Measurements from ENCODE around the gene ARL4C.

The ARL4C gene

DNA sequence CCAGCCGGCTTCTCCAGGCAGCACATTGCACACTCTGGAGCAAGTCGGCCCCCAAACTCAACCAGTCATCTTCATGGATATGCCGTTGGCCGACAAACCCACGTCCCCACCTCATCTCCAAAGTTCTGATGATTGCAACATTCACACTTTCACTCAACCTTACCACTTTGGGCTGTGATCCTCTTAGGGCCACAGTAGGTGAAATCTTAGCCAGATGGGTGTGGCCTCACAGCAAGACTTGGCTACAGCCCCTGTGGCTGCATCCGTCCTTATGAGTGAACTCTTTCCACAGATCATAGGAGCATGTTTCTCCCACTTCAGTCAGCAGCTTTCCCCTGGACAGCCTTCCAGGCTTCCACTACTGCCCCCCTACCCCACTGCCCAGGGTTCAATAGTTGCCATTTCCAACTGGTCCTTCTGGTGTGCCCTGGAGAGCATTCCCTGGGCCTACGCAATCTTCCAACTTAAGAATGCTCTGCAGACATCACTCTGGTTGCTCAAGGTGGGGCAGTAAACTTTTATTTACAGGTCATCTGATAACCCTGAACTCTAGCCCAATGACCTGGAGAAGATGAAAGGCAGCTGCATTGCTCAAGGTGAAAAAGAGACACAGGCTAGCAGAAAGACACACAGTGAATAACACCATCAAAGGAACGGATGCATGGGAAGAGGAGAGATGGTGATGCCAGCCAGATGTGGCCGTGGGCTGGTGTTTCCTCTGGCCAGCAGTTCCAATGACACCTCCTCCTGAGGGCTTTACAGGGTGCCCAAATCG is 34.5 kb downstream of the ARL4C start:
- Histone ChIP-seq H3F3A (ENCODE audit: insufficient read depth, low read length) (no peaks in the 10 kb centered on the region), H3K9ac (ENCODE audit: low read length) (no peak overlapping the region), H3K9me2 (replicated peaks; ENCODE audit: insufficient read depth, low read length) (no peaks in the 10 kb centered on the region), H3K27ac (ENCODE audit: low read length) (no peak overlapping the region), H3K4me2 (ENCODE audit: low read depth, low read length) (no peak overlapping the region), H2AFZ (ENCODE audit: low read length) (no peak overlapping the region), H3K9me3 (replicated peaks; ENCODE audit: insufficient read depth, low read length) (no peaks in the 10 kb centered on the region), H3K79me2 (ENCODE audit: low read length) (no peaks in the 10 kb centered on the region), H3K4me3 (ENCODE audit: low read length) (no peak overlapping the region), H4K20me1 (ENCODE audit: insufficient read depth, low read length) (no peaks in the 10 kb centered on the region), H3K27me3 (replicated peaks; ENCODE audit: insufficient read depth, low read length) (no peaks in the 10 kb centered on the region), H3K36me3 (replicated peaks; ENCODE audit: insufficient read depth, low read length) (no peaks in the 10 kb centered on the region), H3K4me1 (ENCODE audit: low read length) (no peaks in the 10 kb centered on the region)
- TF ChIP-seq, protein P1, sequence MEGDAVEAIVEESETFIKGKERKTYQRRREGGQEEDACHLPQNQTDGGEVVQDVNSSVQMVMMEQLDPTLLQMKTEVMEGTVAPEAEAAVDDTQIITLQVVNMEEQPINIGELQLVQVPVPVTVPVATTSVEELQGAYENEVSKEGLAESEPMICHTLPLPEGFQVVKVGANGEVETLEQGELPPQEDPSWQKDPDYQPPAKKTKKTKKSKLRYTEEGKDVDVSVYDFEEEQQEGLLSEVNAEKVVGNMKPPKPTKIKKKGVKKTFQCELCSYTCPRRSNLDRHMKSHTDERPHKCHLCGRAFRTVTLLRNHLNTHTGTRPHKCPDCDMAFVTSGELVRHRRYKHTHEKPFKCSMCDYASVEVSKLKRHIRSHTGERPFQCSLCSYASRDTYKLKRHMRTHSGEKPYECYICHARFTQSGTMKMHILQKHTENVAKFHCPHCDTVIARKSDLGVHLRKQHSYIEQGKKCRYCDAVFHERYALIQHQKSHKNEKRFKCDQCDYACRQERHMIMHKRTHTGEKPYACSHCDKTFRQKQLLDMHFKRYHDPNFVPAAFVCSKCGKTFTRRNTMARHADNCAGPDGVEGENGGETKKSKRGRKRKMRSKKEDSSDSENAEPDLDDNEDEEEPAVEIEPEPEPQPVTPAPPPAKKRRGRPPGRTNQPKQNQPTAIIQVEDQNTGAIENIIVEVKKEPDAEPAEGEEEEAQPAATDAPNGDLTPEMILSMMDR (IDR thresholded peaks at IDR 0.05; ENCODE audit: low read length), result no peak
- TF ChIP-seq EZH2 (optimal IDR thresholded peaks at IDR 0.05; ENCODE audit: low read depth, low read length), result no peak
- DNase-seq, result no peak

DNA sequence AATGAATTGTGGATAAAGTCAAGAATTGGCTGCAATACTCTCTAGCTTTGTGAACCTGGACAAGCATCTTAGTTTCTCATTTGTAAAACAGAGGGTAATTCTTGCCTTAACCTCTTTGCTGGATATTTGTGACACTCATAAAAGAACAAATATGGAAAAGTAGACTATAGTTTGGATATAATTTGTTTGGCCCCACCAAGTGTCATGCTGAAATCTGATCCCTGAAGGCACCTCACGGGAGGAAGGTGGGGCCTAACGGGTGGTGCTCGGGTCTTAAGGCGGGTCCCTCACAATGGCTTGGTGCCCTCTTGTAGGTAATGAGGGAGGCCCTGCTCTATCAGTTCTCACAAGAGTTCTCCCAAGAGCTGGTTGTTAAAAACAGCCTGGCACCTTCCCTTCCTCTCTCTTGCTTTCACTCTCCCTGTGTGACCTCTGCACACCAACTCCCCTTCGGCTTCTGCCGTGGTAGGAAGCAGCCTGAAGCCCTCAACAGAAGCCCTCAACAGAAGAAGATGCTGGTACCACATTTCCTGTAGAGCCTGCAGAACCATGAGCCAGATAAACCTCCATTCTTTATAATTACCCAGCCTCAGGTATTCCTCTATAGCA is 37.4 kb downstream of the ARL4C start:
- no peaks in the 10 kb centered on the region for H3K79me2 ChIP-seq (ENCODE audit: low read length)
- no peak overlapping the region for H3K4me3 ChIP-seq (ENCODE audit: low read length)
- no peaks in the 10 kb centered on the region for H3K9me2 ChIP-seq (replicated peaks; ENCODE audit: insufficient read depth, low read length)
- H3K27ac ChIP-seq (ENCODE audit: low read length), result no peak overlapping the region
- no peaks in the 10 kb centered on the region for H3K27me3 ChIP-seq (replicated peaks; ENCODE audit: insufficient read depth, low read length)
- H3K9me3 ChIP-seq (replicated peaks; ENCODE audit: insufficient read depth, low read length), result no peaks in the 10 kb centered on the region
- H3K36me3 ChIP-seq (replicated peaks; ENCODE audit: insufficient read depth, low read length), result no peaks in the 10 kb centered on the region
- no peak overlapping the region for H3K9ac ChIP-seq (ENCODE audit: low read length)
- no peaks in the 10 kb centered on the region for H3F3A ChIP-seq (ENCODE audit: insufficient read depth, low read length)
- no peak overlapping the region for H3K4me2 ChIP-seq (ENCODE audit: low read depth, low read length)
- TF ChIP-seq, protein P1 (IDR thresholded peaks at IDR 0.05; ENCODE audit: low read length), result no peak
- TF ChIP-seq EZH2phosphoT487 (IDR thresholded peaks at IDR 0.05; ENCODE audit: low read length) (no peak), EZH2 (optimal IDR thresholded peaks at IDR 0.05; ENCODE audit: low read depth, low read length) (no peak)
- no peaks in the 10 kb centered on the region for H3K4me1 ChIP-seq (ENCODE audit: low read length)
- no peaks in the 10 kb centered on the region for H4K20me1 ChIP-seq (ENCODE audit: insufficient read depth, low read length)
- no peak overlapping the region for H2AFZ ChIP-seq (ENCODE audit: low read length)
- no peak for DNase-seq

DNA sequence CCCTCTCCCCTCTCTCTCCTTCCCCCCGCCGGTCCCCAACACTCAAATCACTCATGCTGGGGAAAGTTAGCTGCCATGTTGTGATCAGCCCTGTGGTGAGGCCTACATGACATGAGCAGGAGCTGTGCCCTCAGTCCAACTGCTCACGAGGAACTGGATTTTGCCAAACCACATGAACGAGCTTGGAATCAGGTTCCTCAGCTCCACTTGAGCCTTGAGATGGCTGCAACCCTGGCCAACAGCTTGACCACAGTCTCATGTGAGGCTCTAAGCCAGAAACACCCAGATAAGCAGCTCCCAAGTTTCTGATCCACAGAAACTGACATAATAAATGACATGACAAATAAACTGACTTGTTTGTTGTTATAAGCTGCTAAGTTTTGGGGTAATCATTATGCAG is 38.4 kb downstream of the ARL4C start:
- no peak overlapping the region for H2AFZ ChIP-seq (ENCODE audit: low read length)

More for the DNA sequence above, 38.4 kb downstream of the ARL4C start:
- no peak overlapping the region for H3K4me2 ChIP-seq (ENCODE audit: low read depth, low read length)
- no peaks in the 10 kb centered on the region for H3K9me2 ChIP-seq (replicated peaks; ENCODE audit: insufficient read depth, low read length)
- H3K79me2 ChIP-seq (ENCODE audit: low read length), result no peaks in the 10 kb centered on the region
- H4K20me1 ChIP-seq (ENCODE audit: insufficient read depth, low read length), result no peaks in the 10 kb centered on the region
- no peak for DNase-seq
- no peak overlapping the region for H3K27ac ChIP-seq (ENCODE audit: low read length)
- H3K9ac ChIP-seq (ENCODE audit: low read length), result no peak overlapping the region
- TF ChIP-seq EZH2phosphoT487 (IDR thresholded peaks at IDR 0.05; ENCODE audit: low read length) (no peak), EZH2 (optimal IDR thresholded peaks at IDR 0.05; ENCODE audit: low read depth, low read length) (no peak)
- TF ChIP-seq, protein P1 (IDR thresholded peaks at IDR 0.05; ENCODE audit: low read length), result no peak
- no peaks in the 10 kb centered on the region for H3K36me3 ChIP-seq (replicated peaks; ENCODE audit: insufficient read depth, low read length)
- no peaks in the 10 kb centered on the region for H3K9me3 ChIP-seq (replicated peaks; ENCODE audit: insufficient read depth, low read length)
- H3K4me3 ChIP-seq (ENCODE audit: low read length), result no peak overlapping the region
- H3K27me3 ChIP-seq (replicated peaks; ENCODE audit: insufficient read depth, low read length), result no peaks in the 10 kb centered on the region
- H3F3A ChIP-seq (ENCODE audit: insufficient read depth, low read length), result no peaks in the 10 kb centered on the region
- no peaks in the 10 kb centered on the region for H3K4me1 ChIP-seq (ENCODE audit: low read length)
